ENCODE data around the gene CCDC63.

CCDC63 gene

GRCh38 chr12:110917467-110917866 is 70.7 kb downstream of the CCDC63 start:
- no peak for DNase-seq (ENCODE audit: low read depth in 1 of 2, low spot score in 1 of 2)
- no peaks in the 10 kb centered on the region for H3K27me3 ChIP-seq (ENCODE audit: insufficient read depth, poor library complexity, severe bottlenecking)
- H3K27ac ChIP-seq (replicated peaks) = no peak overlapping the region
- H3K4me3 ChIP-seq (replicated peaks; ENCODE audit: insufficient read depth, low read length) = no peak overlapping the region
- no peak for TF ChIP-seq SPI1 (IDR thresholded peaks at IDR 0.05; ENCODE audit: borderline replicate concordance, low read depth)
- no peak for TF ChIP-seq GABPA (IDR thresholded peaks at IDR 0.05; ENCODE audit: low read depth)
- no peak for TF ChIP-seq CTCF (IDR thresholded peaks at IDR 0.05; ENCODE audit: insufficient read depth, low read length)
- TF ChIP-seq POLR2AphosphoS5 (IDR thresholded peaks at IDR 0.05; ENCODE audit: low read depth) = no peak
- TF ChIP-seq REST (IDR thresholded peaks at IDR 0.05; ENCODE audit: insufficient replicate concordance, low read depth) = no peak

DNA sequence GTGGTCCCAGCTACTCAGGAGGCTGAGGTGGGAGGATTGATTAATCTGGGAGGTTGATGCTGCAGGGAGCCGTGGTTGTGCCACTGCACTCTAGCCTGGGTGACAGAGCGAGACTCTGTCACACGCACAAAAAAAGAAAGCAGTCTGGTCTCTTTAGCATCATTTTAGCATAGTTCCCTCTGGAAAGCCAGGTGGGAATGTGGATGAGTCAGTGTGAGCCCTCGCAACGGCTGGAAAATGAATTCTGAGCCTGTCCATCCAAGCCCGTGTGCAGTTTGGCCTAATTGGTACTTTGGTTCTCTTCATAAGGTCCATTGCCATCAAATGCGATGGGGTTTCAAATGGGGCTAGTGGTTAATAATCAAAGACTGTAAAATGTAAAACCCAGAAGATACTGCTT is 71.2 kb downstream of the CCDC63 start:
- DNase-seq (ENCODE audit: low read depth in 1 of 2, low spot score in 1 of 2) = no peak
- Histone ChIP-seq H3K27ac (replicated peaks) (no peak overlapping the region), H3K27me3 (ENCODE audit: insufficient read depth, poor library complexity, severe bottlenecking) (no peaks in the 10 kb centered on the region), H3K4me3 (replicated peaks; ENCODE audit: insufficient read depth, low read length) (no peak overlapping the region)
- no peak for TF ChIP-seq CTCF (IDR thresholded peaks at IDR 0.05; ENCODE audit: insufficient read depth, low read length)
- TF ChIP-seq GABPA (IDR thresholded peaks at IDR 0.05; ENCODE audit: low read depth) = no peak
- no peak for TF ChIP-seq REST (IDR thresholded peaks at IDR 0.05; ENCODE audit: insufficient replicate concordance, low read depth)
- TF ChIP-seq POLR2AphosphoS5 (IDR thresholded peaks at IDR 0.05; ENCODE audit: low read depth) = no peak
- no peak for TF ChIP-seq SPI1 (IDR thresholded peaks at IDR 0.05; ENCODE audit: borderline replicate concordance, low read depth)

DNA sequence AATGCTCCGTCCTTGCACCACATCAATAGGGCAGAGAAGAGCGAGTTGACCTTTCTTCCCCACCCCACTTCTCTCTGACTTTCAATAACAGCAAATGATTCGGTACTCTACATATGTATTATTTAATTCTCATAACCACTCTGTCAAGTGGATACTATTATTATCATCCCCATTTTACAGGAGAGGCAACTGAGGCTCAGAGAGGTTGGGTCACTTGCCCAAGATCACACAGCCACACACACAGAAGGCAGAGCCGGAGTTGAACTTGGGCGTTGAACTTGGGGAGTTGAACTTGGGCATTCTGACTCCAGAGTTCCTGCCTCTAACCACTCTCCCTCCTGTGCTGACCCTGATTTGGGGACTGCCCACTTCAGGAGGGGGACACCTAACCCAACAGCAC is 72.9 kb downstream of the CCDC63 start:
- Histone ChIP-seq H3K27me3 (ENCODE audit: insufficient read depth, poor library complexity, severe bottlenecking) (no peaks in the 10 kb centered on the region), H3K27ac (replicated peaks) (no peak overlapping the region)
- TF ChIP-seq POLR2AphosphoS5 (IDR thresholded peaks at IDR 0.05; ENCODE audit: low read depth) (no peak), CTCF (IDR thresholded peaks at IDR 0.05; ENCODE audit: insufficient read depth, low read length) (no peak), REST (IDR thresholded peaks at IDR 0.05; ENCODE audit: insufficient replicate concordance, low read depth) (no peak), SPI1 (IDR thresholded peaks at IDR 0.05; ENCODE audit: borderline replicate concordance, low read depth) (no peak), GABPA (IDR thresholded peaks at IDR 0.05; ENCODE audit: low read depth) (no peak)

More for the DNA sequence above, 72.9 kb downstream of the CCDC63 start:
- no peak for DNase-seq (ENCODE audit: low read depth in 1 of 2, low spot score in 1 of 2)
- no peak overlapping the region for H3K4me3 ChIP-seq (replicated peaks; ENCODE audit: insufficient read depth, low read length)

Measured in HL-60 (cell line).